ENCODE results near the gene ANKRD13A.
A peak's percentile ranks its signal among the peaks of the same experiment; 100 is the strongest.

The ANKRD13A gene

DNA sequence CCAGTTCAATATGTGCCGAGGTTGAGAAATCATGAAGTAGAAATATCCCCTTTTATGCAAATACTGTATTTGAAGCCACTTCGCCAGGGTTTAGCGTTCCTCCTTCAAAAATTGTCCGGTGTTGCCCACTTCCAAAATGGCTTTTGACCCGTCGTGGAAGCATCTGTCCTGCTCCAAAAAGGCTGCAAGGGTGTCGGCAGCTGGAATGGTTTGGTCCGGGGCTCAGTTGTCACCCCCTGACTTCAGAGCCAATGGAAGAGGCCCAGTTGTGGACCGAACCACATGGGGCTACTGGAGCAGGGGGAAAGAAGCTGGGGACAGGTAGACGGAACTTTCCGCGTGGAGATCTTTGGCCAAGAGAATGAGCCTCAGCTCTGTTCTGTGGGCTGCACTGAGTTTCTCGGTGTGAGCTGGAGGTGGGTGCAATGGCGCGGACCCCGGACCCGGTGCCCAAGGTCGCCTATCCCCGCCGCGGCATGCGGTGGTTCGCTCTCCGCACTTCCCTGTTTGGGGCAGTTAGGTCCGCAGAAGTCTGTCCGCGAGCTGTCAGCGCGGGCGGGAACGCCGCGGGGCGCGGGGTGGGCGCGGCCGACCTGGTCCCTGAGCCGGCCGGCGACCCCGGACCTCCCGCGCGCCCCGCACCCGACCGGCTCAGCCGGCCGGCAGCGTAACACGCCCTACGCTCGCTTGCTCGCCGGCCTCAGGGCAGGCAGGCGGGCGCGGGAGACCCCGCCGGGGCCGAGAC lies at the start of gene ANKRD13A:
Gene ANKRD13A (plus strand): TSS at position 527 of the 745 bp plus-strand sequence. CDS start 259 bp downstream, outside the sequence.
- peak; percentile 93 for DNase-seq (ENCODE audit: low spot score)

DNA sequence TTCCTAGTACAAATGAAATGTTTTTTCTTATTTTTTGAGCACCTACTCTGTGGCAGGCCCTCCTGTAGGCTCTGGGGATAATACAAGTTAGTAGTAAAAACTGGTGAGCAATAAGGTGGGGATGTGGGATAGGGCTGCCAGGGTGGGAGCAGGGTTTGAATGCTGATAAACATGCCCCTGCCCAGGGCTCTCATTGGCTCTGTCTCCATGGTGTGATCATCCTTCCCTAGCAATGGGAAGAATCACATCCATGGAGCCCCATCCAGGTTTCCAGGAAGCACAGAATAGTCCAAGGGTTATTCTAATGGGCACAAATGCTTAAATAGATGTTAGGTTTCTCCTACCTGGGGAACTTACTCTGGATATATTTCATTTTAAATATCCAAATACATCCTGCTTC lies 48.6 kb upstream of the ANKRD13A start:
- DNase-seq (ENCODE audit: low spot score): no peak

- peak; percentile 79 for DNase-seq (ENCODE audit: low spot score)
Observed at GRCh38 chr12:109951136-109951535, 48.1 kb upstream of the ANKRD13A start.

GRCh38 chr12:109951751-109952150 lies 47.5 kb upstream of the ANKRD13A start:
- DNase-seq (ENCODE audit: low spot score): peak; percentile 58

DNA sequence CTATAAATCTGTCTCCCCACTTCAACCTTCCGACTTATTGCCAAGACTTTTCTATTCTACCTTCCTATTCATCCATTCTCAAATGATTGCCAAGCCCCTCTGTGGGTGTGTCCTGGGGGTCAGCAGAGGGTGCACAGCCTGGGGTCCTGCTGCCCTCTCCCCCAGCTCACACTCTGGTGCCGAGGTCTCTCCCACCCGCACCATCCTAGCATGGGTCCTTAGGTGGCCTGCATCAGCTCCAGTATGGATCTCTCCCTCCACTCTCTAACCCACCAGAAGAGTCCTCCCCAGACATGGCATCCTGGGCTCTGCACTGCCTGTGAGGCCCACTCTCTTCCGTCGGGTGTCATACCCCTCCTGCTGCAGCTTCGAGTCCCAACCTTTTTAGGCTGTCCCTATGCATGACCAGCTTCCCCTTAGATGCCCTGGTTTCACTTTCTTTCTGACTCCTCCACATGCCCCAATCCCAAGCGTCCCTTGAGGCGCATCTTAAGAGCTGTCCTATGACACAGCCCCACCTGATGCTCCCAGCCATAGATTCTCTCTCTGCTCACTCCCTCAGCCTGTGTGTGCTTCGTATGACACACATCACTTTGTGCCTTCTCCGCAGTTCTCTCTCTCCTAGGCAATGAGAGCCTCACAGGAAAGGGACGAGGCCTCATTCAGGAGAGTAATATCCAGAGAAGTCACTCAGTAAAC lies 46.9 kb upstream of the ANKRD13A start:
- DNase-seq (ENCODE audit: low spot score): no peak

- DNase-seq (ENCODE audit: low spot score): no peak
Observed at GRCh38 chr12:109952873-109953272, 46.4 kb upstream of the ANKRD13A start.

DNA sequence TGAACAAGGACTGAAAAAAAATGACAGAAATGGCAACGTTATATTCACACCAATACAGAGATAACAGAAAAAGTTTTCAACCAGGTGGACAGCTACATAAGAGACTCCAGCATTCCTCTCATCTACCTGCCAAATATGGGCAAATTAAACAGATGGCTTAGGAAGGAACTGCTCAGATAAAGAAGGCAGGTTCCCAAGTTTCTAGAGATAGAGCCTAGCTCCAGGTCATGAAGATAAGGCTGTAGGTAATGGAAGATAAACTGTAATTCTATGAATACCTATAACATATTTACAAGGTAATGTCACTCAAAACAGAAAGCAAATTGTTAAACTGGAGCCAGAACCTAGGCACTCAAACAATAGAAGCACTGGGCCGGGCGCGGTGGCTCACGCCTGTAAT lies 45.6 kb upstream of the ANKRD13A start:
- no peak for DNase-seq (ENCODE audit: low spot score)

DNA sequence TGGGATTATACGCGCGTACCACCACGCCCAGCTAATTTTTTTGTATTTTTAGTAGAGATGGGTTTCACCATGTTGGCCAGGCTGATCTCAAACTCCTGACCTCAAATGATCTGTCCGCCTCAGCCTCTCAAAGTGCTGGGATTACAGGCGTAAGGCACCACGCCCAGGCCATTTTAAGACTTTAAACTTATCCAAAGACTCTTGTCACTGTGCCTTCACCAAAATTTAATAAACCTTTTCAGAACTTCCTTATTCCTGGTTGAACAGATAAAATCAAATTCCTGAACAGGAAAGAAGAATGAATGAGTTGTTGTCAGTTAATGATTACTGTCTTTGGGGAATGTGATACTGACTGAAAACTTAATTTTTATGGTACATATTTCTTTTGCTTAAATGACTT lies 40.9 kb upstream of the ANKRD13A start:
- DNase-seq (ENCODE audit: low spot score): no peak

DNA sequence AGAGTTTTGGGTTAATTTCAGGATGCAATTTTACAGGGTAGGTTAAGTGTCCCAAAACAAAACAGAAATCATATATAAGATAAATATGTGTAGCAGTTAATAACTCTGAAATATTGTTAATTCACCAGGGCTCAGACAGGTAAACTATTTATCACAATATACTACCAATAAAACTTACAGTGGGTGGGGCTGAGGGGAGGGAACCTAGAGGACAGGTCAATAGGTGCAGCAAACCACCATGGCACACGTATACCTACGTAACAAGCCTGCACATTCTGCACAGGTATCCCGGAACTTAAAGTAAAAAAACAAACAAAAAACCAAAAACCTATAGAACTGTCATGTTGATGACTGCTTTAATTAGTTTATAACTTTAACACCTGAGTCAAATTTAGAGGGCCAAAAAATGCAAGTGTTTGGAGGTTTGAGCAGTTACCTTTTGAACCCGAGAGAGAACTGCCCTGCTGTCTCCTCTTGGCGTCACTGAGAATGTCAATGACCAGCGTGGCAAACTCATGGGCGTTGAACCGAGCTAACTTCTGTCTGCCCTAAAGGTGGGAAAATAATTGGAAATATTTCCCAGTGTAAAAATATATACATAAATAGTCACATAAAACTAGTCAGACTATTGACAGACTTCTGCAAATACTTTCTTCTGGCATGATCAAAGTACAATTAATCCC lies 39.7 kb upstream of the ANKRD13A start:
- no peak for DNase-seq (ENCODE audit: low spot score)

- DNase-seq (ENCODE audit: low spot score): no peak
Observed at GRCh38 chr12:109961201-109961600, 38.0 kb upstream of the ANKRD13A start.

DNA sequence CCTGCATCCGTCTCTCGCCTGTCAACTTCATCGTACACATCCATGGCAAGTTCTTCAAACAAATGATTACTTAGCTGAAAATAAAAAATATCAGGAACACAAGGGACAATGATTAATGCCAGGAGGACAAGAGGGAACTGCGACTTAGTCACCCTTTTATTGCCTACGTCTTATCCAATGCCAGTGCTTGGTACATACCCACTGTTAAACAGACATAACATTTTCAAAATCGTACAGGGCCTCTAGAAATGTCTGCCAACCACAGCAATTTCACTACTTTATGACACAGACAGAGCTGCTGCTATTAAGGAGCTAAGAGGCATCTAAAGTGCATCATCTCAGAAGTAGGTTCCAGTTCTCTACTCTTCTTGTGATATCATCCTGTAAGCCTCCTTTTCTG lies 37.6 kb upstream of the ANKRD13A start:
- no peak for DNase-seq (ENCODE audit: low spot score)

DNA sequence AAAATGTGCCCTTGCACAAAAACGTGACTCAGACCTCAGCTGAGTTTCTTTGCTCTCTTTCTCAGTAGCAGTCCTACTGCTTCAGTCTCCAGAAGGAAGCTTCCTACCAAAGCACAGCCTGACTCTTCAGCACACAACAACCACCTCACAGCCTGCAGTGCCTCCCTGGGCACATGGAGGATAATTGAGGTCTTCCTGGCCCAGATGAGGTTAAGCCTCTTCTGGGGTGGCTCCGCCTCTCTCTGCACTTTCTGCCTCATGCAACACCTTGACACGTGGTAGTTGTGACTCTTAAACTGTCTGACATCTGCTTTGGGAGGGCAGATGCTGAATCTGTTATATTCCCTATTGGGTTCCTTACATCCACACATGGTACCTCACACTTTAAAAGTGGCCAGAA lies 36.8 kb upstream of the ANKRD13A start:
- no peak for DNase-seq (ENCODE audit: low spot score)

- DNase-seq (ENCODE audit: low spot score): no peak
Observed at GRCh38 chr12:109963330-109963729, 35.9 kb upstream of the ANKRD13A start.

DNA sequence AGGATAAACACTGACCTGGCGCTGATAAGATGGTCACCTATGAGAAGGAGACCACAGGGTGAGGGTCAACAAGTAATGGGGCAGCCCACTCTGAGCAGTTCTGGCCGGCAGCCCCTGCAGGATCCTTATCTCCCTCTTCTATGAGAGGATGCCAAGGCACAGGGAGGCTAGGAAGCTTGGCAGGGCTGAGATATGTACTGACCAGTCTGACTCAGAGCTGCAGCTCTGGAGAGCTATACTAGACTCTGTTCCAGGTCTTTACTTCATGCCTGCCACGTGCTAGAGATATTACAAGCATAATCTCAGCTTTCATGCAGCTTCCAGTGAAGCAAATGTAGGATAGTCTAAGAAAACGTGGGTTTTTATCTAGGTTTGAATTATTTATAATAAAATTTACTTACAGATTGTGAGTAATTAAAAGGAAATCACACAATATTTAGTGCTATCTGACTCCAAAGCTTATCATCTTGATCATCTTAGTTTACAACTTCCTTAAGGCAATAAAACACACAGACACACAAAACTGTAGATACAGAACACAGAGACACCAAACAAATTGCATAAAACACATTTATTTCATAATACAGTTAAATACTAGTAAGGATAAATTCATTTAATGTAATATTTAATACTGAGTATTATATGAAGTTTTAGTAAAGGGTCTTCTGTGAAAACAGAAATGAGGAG lies 35.3 kb upstream of the ANKRD13A start:
- peak; percentile 56 for DNase-seq (ENCODE audit: low spot score)

DNA sequence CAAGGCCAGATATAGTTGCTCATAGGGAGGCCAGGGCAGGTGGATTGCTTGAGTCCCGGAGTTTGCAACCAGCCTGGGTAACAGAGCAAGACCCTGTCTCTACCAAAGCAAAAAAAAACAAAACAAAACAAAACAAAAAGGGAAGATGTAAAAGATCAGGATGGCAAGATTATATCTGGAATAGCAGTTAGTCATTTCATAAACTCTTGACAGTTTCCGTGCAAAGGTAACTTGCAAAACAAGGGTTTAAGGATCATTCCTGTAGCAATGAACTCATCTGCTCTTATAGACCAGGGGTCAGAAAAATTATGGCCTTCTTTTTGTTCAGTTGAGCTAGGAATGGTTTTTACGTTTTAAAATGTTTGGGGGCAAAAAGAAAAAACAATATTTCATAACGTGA lies 32.7 kb upstream of the ANKRD13A start:
- no peak for DNase-seq (ENCODE audit: low spot score)

DNA sequence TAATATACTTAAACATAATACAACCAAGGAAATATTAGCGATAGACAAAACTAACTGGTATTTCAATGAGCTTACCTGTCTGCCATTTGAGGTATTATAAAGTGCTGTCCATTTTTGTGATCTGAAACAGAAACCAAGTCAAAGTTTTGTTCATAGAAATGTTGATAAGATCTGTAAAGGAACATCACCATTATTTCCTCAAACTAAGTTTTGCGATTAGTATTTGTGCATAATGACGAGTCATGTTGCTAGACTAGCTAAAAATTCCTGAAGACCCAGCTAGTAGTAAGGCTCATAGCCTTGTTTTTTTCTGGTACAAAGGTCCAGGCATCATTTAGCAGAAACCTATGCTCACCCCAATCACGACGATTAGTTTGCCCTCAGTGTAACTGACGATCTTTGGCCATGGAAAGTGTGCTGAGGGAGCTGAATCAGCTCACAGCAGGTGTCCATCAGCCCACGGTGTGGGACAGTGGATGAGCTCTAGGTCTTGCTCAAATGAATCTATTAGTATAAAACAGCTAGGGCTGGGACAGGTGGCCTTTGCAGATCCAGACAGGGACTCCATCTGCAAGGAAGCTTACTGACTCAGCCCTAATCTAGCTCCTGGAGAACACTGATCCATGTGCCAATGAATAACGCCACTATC lies 31.7 kb upstream of the ANKRD13A start:
- DNase-seq (ENCODE audit: low spot score): no peak

DNA sequence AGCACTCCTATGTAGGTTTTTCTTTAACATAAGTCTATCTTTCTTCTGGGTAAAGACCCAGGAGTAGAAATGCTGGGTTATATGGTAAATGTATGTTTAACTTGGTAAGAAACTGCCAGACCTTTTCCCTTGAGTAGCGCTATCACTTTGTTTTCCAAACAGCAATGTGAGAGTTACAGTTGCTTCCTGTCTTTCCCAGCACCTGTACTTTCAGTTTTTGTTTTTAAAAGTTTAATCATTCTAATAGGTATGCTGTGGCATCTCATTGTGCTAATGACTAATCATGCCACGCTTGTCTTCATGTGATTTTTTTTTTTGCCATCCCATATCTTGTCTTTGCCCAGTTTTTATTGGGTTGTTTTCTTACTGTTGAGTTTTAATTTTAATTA lies 31.2 kb upstream of the ANKRD13A start:
- DNase-seq (ENCODE audit: low spot score): no peak

DNA sequence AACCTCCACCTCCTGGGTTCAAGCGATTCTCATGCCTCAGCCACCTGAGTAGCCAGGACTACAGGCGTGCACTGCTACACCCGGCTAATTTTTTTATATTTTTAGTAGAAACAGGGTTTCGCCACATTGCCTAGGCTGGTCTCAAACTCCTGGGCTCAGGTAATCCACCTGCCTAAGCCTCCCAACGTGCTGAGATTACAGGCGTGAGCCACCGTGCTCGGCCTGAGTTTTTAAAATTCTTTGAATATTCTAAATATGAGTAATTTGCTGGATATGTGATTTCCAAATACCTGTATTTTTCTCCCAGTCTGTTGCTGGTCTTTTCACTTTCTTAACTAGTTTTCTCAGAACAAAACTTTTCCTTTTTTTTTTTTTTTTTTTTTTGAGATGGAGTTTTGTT lies 30.4 kb upstream of the ANKRD13A start:
- no peak for DNase-seq (ENCODE audit: low spot score)

DNA sequence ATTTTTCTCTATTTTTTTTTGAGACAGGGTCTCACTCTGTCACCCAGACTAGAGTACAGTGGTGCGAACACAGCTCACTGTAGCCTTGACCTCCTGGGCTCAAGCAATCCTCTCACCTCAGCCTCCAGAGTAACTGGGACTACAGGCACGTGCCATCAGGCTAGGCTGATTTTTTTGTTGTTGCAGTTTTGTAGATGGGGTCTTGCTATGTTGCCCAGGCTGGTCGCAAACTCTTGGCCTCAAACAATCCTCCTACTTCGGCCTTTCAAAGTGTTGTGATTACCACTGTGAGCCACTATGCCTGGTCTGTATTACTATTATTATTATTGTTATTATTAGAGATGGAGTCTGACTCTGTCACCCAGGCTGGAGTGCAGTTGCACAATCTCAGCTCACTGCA lies 26.4 kb upstream of the ANKRD13A start:
- no peak for DNase-seq (ENCODE audit: low spot score)

GRCh38 chr12:109981311-109981710 lies 17.9 kb upstream of the ANKRD13A start:
- DNase-seq (ENCODE audit: low spot score): no peak

- DNase-seq (ENCODE audit: low spot score): peak; percentile 57
Observed at GRCh38 chr12:109982210-109982609, 17.0 kb upstream of the ANKRD13A start.

All from GM03348 (cell line).